GM19463 (cell line): ENCODE data around the gene DCAF10.
A peak's percentile ranks its signal among the peaks of the same experiment; 100 is the strongest.
"Not testable (repeated sequence)": the region's sequence is repeated elsewhere in the genome, so short reads cannot be mapped to it uniquely, and the experiment has no call there.

ENCODE experiments used
- ATAC-seq: cut with Tn5 transposase; IDR thresholded peaks from one replicate; pipeline ENCODE4 v1.9.1; 2021; ENCODE audit warnings: mild to moderate bottlenecking, moderate library complexity; ENCODE audit not compliant: unreplicated experiment

Gene DCAF10

DNA sequence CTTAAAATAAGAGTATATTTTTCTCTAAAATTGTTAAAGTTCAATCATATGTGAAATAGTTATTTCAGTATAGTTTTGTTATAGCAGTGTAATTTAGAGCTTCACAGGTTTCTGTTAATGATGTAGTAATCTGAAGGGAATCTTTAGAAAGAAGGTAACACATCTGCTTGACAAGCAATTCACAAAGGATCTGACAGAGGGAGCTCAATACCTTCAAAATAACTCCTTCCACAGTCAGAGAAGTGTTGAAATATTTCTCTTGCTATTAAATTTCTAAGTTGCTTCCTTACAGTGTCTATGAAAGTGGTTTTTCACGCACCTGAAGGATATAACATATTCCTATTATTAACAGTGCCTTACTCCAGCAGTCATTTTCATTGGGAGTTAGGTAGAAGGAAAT is 58.4 kb downstream of the DCAF10 start:
- ATAC-seq, result no peak

DNA sequence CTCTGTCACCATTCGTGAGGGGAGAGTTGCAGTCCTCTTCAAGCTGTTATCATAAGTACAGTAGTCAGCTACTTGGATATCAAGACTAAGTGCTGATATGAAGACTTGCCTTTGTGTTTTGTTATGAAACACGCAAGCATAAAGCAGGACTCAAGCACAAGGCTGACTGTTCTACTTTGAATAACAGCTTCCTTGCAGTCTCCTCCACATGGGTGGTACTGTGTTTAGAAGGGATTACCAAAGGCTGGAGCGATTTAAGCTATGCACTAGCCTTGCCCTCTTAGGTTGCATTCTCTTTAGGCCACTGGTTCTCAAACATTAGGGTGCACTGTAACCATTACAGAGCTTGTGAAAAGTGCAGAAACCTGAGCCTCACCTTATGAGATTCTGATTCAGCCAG is 61.9 kb downstream of the DCAF10 start:
- ATAC-seq, result no peak

- ATAC-seq, result no peak
Observed at GRCh38 chr9:37870081-37870798, 69.6 kb downstream of the DCAF10 start.

DNA sequence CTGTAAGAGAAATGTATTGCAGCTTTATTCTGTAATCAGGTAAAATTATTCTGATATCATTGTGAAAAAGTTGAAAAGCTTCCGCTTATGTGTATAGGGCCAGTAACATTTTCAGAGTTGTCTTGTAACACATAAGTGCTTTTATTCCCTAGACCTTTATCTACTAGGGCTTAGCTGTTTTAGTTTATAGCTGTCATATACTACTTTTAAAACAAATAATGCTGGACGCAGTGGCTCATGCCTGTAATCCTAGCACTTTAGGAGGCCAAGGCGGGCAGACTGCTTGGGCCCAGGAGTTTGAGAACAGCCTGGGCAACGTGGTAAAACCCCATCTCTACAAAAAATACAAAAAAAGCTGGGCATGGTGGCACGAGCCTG is 70.2 kb downstream of the DCAF10 start:
- no peak for ATAC-seq

GRCh38 chr9:37873955-37874354 is 73.4 kb downstream of the DCAF10 start:
- ATAC-seq, result no peak

DNA sequence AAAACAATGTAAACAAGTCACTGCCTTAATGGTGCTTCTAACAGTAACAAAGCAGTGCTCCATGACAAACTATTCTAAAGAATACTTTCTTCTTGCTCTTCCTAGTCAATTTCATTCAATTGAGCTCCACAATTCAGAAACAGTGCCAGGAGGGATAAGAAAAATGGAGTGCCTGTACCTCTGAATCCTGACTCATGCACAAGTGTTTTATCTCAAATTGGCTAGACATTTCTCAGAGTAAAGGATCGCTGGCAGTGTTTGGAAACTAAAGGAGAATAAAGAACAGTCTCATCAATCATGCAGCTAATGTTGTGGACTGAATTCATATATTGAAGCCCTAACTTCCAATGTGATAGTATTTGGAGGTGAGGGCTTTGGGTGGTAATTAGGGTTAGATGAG is 75.8 kb downstream of the DCAF10 start:
- ATAC-seq, result no peak

DNA sequence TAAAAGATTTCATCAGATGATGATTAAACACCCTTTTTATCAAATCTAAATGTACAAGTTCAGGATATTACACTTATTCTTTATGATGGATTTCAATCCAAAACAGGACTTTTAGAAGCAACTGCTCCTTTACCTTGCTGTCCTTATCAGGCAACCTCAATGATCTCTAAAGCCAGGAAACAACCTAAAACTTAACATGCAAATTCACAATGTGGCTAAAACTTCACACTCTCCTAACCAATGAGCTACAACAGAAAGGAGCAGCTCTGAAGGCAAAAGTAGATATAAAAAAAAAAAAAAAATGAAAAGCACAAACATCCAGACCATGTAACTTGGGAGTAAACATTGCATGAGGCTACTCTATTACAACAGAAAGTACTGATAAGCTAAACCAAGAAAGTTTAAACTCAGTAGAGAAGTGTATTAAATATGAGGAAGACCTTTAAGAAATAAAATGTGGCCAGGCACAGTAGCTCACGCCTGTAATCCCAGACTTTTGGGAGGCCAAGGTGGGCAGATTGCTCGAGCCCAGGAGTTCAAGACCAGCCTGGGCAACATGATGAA is 80.4 kb downstream of the DCAF10 start:
- ATAC-seq, result no peak

DNA sequence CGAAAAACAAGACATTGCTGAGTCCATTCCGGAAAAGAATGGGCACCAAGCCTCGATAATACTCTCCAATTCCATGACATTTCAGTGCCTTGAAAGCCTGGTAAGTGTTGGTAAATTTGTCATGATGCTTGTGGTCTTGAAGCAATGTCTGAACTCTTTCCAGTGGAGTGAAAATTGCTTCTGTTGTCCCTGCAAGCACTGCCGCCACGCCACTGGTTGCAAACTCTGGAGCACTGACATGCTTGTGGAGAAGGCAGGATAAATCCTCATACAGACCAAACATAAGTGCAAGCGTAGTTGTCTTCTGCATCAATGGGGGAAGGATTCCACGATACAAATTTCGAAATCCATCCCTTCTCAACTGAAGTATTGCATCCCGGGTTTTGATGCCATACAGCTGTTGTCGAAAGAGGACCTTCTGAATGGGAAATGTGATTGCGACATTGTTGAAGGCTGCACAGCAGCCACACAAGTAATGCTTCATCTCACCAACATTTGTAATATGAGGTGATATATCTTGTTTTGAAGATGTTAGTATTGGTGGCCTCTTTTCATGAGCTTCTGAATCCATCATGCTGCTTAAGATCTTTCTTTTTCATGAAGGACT is 87.5 kb downstream of the DCAF10 start:
- not testable (repeated sequence) for ATAC-seq

DNA sequence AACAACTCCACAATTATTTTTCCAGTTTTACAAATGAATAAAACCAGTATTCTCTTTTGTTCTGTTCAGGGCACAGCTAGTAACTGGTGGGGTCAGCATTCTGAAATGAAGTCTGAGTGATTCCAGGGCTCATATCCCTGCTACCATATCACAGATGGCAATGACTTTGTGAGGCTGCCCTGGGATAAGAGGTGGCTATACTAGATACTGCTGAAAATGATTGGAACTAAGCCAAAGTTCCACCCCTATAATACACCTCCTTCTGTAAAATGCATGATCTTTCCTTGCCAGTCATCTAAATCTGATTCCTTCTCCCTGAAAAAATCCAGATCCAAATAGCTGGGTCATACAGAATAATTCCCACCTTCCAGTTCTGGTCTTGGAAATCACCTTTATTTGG is 88.9 kb downstream of the DCAF10 start:
- ATAC-seq, result no peak

DNA sequence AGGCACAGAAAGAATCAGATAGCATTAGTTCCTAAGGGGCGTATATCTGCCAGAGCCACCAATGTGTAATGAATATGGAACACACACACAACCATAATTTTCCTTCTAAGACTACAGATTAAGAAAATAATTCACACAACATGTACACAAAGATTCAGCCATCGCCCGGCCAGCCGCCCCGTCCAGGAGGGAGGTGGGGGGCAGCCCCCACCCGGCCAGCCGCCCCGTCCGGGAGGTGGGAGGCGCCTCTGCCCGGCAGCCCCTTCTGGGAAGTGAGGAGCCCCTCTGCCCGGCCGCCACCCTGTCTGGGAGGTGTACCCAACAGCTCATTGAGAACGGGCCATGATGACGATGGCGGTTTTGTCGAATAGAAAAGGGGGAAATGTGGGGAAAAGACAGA is 90.4 kb downstream of the DCAF10 start:
- not testable (repeated sequence) for ATAC-seq

- ATAC-seq, result no peak
Observed at GRCh38 chr9:37892063-37892462, 91.5 kb downstream of the DCAF10 start.

- no peak for ATAC-seq
Observed at GRCh38 chr9:37897665-37898064, 97.1 kb downstream of the DCAF10 start.

GRCh38 chr9:37899041-37899440 is 98.4 kb downstream of the DCAF10 start:
- no peak for ATAC-seq

GRCh38 chr9:37902131-37902530 is 101.5 kb downstream of the DCAF10 start:
- ATAC-seq, result no peak

GRCh38 chr9:37902796-37903646 is 102.4 kb downstream of the DCAF10 start:
- peak; percentile 2 for ATAC-seq

DNA sequence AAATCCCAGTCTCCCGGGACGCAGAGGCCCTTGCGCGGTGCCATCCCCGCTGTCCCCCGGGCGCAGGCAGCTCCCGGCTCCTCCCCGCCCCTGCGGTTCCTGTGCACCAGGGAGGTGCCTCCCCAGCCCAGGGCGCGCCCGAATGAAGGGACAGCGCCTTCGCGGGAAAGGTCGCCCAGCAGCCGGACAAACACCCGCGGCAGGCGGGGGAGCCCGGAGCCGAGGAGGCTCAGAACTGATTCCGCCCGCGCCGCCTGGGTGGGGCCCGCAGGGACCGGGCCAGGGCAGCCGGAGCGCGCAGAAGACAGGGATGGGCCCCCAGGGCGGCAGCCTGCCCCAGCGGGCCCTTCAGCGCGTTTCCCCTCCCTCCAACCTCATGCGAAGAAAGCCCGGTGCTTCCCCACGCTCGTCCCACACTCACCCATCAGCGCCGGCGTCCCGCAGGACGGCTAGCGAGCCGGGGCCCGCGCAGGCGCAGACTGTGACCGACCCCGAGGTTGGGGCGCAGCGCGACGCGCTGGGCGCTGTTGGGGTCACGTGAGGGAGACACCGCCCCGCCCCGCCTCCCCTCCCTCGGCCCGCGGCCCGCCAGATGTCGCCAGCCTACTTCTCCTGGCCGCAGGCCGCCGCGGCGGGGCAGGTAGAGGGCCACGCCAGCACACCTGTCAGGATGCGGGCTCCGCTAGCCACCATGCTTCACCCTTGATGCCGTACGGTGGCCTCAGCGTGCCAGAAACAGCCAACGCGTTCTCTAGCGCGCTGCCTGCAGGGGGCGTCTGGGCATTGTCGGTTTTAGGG is 103.2 kb downstream of the DCAF10 start, which contains the start of gene SLC25A51:
TSS of gene SLC25A51 (minus strand) at position 481 of the 798 bp plus-strand sequence. CDS start 15,577 bp downstream, outside the sequence.
- ATAC-seq, result peak; percentile 85

- ATAC-seq, result no peak
Observed at GRCh38 chr9:37904445-37905130, 104.0 kb downstream of the DCAF10 start.

DNA sequence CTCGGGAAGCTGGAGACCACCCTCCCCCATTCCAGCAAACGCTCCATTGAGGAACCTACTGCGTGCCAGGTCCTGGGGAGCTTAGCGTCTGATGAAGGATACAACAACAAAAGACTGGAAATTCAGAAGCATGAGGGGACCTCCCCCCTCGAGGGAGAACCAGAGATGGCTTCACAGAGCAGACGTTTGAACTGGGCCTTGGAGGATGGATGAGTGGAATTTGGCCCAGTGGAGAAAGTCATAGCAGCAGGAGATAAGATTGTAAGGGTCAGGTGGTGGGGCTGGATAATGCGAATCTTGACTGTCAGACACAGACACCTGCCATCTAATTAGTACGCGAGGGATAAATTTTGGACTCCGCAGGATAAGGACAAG is 104.5 kb downstream of the DCAF10 start:
- no peak for ATAC-seq

GRCh38 chr9:37905776-37906175 is 105.2 kb downstream of the DCAF10 start:
- no peak for ATAC-seq
